Upper lobe of left lung (tissue), 4 donors: Measurements from ENCODE around the gene NEK1.

Experiments used
- EP300 ChIP-seq, 4 donors: sonication (generic); formaldehyde crosslinking; IDR thresholded peaks; one replicate each; pipeline ENCODE4 v1.5.1; 2017; ENCODE audit warnings: antibody characterized with exemption in 4 of 4, control low read depth in 2 of 4
- POLR2A ChIP-seq, 4 donors: fragments of 450-650 bp; IDR thresholded peaks; one replicate each; pipeline ENCODE4 v1.5.1; 2016 to 2017; ENCODE audit warnings: antibody characterized with exemption in 4 of 4, mild to moderate bottlenecking in 2 of 4
- POLR2AphosphoS5 ChIP-seq, 2 donors: sonication (generic); formaldehyde crosslinking; IDR thresholded peaks; one replicate each; pipeline ENCODE4 v1.5.1; 2017; ENCODE audit warnings: antibody characterized with exemption in 2 of 2
- TF ChIP-seq, protein P1 (sequence below), 6 experiments: fragments of 450-650 bp in 4 of 6; fragments of 200-600 bp in 2 of 6; sonication (generic) in 2 of 6; IDR thresholded peaks; one replicate each; pipeline ENCODE4 v1.5.1; 2016 to 2019; ENCODE audit warnings: antibody characterized with exemption in 6 of 6

DNA sequence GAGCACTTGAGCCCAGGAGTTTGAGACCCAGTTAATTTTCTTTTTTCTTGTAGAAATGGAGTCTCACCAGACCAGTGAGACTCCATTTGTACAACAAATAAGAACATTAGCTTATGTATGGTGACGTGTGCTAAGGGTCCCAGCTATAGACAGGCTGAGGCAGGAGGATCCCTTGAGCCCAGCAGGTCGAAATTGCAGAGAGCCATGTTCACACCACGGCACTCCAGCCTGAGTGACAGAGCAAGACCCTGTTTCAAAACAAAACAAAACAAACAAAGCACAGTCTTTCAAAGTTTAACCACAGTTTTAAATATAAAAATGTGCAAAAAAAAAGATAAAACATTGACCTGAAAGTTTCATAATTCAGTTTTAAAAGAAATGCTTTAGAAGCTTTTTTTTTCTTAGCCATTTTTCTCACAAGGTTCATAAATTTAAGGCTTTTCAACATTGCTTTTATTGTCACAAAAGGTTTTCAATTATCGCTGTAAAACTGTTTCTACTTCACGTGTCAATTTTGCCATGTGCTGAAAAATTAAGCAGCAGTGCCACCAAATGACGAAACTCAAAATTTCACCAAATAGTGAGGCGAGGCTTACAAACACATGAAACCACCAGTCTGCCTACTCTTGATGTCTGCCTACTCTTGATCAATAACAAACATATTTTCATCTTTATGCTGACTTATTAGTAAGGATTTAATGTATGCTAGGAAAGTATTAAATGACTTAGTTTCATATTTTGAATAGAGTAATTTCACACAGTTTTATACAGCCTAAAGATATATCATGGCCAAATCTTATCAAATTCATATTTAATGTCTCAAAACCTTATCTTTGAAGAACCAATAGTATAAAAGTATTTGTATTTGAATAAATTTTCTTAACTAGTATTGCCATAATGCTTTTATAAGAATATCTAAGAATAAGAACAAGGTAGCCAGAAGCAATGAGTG is 126.3 kb downstream of the NEK1 start:
- TF ChIP-seq, protein P1, sequence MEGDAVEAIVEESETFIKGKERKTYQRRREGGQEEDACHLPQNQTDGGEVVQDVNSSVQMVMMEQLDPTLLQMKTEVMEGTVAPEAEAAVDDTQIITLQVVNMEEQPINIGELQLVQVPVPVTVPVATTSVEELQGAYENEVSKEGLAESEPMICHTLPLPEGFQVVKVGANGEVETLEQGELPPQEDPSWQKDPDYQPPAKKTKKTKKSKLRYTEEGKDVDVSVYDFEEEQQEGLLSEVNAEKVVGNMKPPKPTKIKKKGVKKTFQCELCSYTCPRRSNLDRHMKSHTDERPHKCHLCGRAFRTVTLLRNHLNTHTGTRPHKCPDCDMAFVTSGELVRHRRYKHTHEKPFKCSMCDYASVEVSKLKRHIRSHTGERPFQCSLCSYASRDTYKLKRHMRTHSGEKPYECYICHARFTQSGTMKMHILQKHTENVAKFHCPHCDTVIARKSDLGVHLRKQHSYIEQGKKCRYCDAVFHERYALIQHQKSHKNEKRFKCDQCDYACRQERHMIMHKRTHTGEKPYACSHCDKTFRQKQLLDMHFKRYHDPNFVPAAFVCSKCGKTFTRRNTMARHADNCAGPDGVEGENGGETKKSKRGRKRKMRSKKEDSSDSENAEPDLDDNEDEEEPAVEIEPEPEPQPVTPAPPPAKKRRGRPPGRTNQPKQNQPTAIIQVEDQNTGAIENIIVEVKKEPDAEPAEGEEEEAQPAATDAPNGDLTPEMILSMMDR (IDR thresholded peaks at IDR 0.05), result peak; percentile 14 to 60 (median 40)
- no peak for TF ChIP-seq POLR2A (IDR thresholded peaks at IDR 0.05)
- TF ChIP-seq POLR2AphosphoS5 (IDR thresholded peaks at IDR 0.05), result no peak
- TF ChIP-seq EP300 (IDR thresholded peaks at IDR 0.05), result no peak
